ENCODE results near the gene SCCPDH.
"Not testable (repeated sequence)": the region's sequence is repeated elsewhere in the genome, so short reads cannot be mapped to it uniquely, and the experiment has no call there.

Gene SCCPDH

DNA sequence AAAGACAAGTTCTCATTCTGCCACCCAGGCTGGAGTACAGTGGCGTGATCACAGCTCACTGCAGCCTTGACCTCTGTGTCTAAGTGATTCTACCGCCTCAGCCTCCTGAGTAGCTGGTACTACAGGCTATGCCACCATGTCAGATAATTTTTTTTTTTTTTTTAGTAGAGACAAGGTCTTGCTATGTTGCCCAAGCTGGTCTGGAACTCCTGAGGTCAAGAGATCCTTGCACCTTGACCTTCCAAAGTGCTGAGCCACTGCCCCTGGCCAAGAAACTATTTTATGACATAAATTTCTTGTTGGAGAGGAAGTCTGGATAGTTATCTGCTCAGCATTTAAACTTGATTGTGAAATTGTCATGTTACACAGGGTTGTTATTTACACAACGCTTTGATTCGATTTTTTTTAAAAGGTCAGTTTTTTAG lies 2.1 kb downstream of the SCCPDH start:
- DNase-seq (ENCODE audit: low spot score) = no peak
- TF ChIP-seq, protein P1, sequence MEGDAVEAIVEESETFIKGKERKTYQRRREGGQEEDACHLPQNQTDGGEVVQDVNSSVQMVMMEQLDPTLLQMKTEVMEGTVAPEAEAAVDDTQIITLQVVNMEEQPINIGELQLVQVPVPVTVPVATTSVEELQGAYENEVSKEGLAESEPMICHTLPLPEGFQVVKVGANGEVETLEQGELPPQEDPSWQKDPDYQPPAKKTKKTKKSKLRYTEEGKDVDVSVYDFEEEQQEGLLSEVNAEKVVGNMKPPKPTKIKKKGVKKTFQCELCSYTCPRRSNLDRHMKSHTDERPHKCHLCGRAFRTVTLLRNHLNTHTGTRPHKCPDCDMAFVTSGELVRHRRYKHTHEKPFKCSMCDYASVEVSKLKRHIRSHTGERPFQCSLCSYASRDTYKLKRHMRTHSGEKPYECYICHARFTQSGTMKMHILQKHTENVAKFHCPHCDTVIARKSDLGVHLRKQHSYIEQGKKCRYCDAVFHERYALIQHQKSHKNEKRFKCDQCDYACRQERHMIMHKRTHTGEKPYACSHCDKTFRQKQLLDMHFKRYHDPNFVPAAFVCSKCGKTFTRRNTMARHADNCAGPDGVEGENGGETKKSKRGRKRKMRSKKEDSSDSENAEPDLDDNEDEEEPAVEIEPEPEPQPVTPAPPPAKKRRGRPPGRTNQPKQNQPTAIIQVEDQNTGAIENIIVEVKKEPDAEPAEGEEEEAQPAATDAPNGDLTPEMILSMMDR (IDR thresholded peaks at IDR 0.05; ENCODE audit: extremely low read depth, missing control alignments) = no peak

DNA sequence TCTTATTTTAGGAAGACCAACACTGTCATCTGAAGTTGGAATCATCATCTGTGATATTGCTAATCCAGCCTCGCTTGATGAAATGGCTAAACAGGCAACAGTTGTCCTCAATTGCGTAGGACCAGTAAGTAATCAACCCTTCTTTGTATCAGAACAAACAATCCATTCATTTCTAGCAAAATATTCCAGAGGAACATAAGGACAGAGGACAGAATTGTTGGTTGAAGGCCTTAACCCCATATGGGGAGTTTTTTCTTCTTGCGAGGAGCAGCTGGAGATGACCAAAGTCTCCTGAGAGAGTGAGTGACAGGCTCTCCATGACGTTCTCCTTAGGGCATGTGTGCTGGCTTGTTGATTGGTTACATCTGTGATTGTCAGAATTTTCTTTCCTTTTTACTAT lies 2.7 kb downstream of the SCCPDH start:
- DNase-seq (ENCODE audit: low spot score) = no peak
- TF ChIP-seq, protein P1 (IDR thresholded peaks at IDR 0.05; ENCODE audit: extremely low read depth, missing control alignments) = no peak

DNA sequence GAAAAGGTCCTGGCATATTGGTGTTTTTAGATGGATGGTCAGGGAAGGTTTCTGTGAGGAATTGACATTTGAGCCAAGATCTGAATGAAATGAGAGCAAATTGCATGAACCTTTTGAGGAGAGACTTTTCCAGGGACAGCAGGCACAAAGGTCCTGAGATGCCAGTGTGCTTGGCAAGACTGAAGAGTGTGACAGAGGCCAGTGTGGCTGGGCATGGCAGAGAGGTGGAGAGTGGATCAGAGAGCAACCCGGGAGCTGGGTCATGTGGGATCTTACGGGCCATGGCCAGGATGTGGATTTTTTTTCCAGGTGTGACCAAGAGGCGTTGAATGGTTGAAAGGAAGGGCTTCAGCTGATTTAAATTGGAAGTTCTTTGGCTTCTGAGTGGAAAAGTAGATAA lies 3.4 kb downstream of the SCCPDH start:
- DNase-seq (ENCODE audit: low spot score) = no peak
- TF ChIP-seq, protein P1 (IDR thresholded peaks at IDR 0.05; ENCODE audit: extremely low read depth, missing control alignments) = no peak

DNA sequence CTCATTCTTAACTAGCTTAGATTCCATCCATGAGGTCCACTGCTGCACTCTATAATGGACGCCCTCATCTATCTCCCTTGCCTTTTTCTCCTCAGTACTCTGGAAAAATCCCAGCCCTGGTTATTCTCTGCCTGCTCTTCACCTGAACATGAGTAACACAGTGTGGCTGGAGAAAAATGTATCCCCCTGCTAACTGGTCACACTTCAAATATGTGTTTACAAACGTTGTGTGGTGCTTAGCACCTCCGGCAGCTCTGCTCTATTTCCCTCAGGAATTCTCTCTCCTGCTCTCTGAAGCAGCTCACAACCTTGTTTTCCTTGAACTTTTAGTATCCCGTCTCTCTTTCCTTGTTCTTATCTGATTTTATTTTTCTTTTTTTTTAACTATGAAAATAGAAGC lies 4.1 kb downstream of the SCCPDH start:
- no peak for DNase-seq (ENCODE audit: low spot score)
- TF ChIP-seq, protein P1 (IDR thresholded peaks at IDR 0.05; ENCODE audit: extremely low read depth, missing control alignments) = no peak

DNA sequence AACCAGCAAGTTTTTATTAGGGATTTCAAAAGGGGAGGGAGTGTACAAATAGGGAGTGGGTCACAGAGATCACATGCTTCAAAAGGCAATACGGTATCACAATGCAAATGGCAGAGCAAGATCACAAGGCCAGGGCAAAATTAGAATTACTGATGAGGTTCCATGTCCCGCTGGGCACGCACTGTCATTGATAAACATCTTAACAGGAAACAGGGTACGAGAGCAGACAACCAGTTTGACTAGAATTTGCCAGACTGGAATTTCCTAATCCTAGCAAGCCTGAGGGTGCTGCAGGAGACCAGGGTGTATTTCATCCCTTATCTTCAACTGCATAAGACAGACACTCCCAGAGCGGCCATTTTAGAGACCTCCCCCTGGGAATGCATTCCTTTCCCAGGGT lies 4.8 kb downstream of the SCCPDH start:
- not testable (repeated sequence) for DNase-seq (ENCODE audit: low spot score)

DNA sequence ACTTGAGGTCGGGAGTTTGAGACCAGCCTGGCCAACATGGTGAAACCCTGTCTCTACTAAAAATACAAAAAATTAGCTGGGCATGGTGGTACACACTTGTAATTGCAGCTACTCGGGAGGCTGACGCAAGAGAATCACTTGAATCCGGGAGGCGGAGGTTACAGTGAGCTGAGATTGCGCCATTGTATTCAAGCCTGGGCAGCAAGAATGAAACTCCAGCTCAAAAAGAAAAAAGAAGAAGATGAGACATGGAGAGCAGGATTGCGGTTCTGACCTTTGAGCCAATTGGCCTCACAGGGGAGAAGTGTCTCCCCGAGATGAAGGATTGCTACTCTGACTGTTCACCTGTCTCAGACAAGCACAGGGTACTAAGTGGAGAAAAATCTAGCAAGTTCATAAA lies 6.6 kb downstream of the SCCPDH start:
- TF ChIP-seq, protein P1 (IDR thresholded peaks at IDR 0.05; ENCODE audit: extremely low read depth, missing control alignments) = no peak
- no peak for DNase-seq (ENCODE audit: low spot score)

DNA sequence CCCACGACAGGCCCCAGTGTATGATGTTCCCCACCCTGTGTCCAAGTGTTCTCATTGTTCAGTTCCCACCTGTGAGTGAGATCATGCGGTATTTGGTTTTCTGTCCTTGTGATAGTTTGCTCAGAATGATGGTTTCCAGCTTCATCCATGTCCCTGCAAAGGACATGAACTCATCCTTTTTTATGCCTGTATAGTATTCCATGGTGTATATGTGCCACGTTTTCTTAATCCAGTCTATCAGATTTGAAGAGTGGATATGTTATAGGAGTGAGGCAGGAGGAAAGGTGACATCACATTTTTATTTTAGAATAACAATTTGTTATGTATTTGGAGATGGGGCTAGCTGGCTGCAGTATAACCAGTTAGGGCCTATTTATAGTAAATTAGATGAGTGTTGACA lies 7.7 kb downstream of the SCCPDH start:
- DNase-seq (ENCODE audit: low spot score) = not testable (repeated sequence)

DNA sequence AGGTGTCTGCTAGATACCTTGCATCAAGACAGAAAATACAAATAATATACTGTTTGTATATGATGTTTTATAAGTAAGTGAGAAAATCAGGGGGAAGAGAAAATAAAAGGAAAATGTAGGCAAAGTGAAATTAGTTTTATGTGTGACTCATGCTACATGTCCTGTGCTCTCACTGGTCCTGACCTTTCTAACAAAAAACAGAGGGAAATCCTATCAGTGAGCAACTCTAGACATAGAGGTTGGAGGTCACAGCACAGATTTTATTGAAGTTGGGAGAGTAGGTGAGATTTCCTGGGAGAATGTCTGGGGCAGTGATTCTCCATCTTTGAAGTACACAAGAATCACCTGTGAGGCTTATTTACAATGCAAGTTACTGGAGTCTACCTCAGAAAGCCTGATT lies 9.5 kb downstream of the SCCPDH start:
- no peak for DNase-seq (ENCODE audit: low spot score)
- TF ChIP-seq, protein P1 (IDR thresholded peaks at IDR 0.05; ENCODE audit: extremely low read depth, missing control alignments) = no peak

DNA sequence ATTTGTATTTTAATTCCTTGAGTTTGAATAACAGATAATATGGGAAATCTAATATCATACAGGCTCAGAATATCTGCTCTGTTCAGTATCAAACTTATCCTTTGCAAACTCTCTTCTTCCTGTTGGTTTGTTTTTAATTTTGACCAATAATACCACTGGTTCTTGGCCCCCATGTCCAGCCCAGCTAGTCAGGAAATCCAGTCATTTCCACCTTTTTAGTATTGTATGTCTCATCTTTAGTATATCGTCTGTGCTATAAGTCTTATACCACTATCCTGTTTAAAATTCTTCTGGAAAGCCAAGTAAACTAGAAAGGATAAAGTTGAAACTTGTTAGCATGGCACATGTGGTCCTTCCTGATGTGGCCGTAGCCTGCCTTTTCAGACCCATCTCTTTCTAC lies 10.7 kb downstream of the SCCPDH start:
- DNase-seq (ENCODE audit: low spot score) = no peak
- TF ChIP-seq, protein P1 (IDR thresholded peaks at IDR 0.05; ENCODE audit: extremely low read depth, missing control alignments) = no peak

Data from GM20000 (cell line).